Activated effector memory CD4-positive, alpha-beta T cell treated with anti-CD3 and anti-CD28 coated beads, Interleukin-2, amount 50 U/mL, for 16 hours (primary cell): ENCODE results near the gene CLCNKA.
A peak's percentile ranks its signal among the peaks of the same experiment; 100 is the strongest.

Source experiments
- DNase-seq: peaks from one replicate; pipeline ENCODE4 v3.0.0-alpha.2; 2020

CLCNKA gene

DNA sequence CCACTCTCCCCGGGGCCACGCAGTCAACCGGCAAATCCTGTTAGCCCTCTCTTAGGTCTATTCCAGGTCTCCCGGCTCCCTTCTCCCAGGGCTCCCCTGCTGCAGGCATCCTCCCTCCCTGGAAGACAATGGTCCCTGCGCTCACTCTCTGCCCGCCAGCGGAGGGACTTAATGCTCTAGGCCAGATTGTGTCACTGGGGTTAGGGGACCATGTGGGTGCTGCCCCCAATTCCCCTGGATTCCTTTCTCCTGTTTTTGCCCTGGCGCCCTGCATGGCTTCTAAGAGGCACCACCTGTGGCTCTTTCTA, 43.4 kb downstream of the CLCNKA start:
- DNase-seq: no peak

DNA sequence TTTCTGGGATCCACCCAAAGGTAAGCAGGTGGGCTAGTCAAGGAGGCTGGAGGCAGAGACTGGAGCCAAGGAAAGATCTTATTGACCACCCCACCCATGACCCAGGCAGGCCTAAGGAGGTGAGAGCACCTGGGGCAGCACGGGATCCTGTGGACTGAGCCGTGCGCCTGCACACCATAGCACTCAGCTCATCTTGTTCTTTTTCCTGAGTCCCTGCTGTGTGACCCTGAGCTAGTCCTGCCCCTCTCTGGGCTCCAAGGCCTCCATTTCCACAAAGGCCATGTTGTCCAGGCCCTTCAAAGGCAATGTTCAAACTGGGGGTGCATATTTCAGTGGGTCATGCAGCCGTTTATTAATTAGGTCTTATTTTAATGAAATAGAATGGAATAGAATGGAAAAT, 44.4 kb downstream of the CLCNKA start:
- no peak for DNase-seq

DNA sequence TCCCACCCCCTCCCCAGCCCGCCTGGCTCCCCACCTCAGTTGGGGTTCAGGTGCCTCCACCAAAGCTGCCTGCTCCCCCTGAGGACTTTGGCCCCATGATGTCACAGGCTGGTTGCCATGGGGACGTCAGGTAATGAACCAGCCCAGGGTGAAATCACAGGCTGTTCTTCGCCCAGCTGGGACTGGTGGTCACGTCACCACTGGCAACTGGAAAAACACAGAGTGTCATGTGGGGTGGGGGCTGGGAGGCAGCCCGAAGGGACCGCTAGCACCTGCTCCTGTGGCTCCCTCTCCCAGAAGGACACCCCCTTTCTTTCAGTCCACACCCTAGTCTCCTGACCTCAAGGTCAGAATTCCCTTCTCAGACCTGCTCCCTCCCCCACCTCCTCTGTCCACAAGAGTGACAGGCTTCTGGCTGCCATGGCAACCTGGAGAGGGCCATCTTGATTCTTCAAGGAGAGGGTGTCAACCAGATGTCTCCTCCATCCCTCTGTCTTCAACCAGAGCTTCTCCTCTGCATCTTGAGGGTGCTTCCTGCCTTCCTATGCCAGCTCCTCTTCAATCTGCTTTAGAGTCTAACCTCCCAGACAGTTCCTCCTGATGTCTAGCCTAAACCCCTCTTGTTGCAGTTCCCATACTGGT, 45.4 kb downstream of the CLCNKA start:
- no peak for DNase-seq

DNA sequence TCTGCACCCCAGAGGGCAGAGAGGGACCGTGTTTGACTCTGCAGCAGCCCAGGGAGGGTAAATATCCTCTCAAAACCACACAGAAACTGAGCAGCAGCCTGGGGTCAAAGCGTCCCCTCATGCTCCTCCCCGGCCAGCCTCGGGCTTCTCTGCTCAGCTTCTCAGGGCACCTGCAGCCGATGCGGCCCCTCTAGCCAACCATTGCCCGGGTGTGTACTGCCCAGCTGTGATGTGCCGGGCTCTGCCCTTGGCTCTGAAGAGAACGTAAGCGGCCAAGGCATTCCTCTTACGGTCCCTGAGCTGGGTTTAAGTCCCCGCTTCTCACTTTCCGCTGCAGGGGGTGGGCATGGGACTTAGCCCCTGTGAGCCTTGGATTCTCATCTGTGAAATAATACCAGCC, 46.1 kb downstream of the CLCNKA start:
- no peak for DNase-seq

DNA sequence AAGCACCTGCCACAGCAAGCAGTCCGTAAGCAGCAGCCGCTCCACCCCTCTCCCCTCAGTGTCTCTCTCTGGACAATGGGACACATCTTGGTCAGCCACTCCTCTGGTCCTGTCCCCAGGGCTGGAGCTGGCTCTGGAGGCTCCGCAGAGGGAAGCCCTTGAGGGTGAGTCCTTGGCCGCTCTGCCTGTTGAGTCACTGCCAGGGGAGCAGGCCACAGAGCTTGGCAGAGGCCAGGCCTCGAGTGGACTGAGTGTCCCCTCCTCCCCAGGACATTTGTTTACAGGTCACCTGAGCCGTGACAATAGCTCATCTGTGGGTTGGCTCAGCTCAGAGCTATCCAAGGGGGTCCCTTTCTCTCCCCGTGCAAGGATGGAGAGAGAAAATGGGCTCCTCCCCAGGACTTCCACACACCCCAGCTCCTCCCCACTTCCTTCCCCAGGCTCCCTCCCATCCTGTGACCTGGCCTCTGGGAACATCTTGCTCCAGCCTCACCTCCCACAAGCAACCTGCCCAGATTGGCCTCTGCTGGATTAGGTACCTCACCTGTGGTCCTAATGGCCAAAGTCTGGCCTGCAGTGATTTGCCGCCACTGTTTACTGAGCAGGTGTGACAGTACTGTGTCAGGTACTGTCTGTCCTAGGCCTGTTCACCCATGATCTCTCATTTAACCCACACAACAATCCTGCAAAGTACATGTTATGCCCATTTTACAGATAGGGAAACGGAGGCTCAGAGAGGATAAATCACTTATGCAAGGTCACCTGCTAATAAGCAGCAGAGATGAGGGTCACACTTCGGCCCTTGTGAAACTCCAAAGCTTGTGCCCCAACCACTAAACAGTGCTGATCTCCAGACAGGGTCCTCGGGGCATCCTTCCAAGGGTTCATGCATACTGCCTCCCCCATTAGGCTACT, 46.8 kb downstream of the CLCNKA start:
- no peak for DNase-seq

DNA sequence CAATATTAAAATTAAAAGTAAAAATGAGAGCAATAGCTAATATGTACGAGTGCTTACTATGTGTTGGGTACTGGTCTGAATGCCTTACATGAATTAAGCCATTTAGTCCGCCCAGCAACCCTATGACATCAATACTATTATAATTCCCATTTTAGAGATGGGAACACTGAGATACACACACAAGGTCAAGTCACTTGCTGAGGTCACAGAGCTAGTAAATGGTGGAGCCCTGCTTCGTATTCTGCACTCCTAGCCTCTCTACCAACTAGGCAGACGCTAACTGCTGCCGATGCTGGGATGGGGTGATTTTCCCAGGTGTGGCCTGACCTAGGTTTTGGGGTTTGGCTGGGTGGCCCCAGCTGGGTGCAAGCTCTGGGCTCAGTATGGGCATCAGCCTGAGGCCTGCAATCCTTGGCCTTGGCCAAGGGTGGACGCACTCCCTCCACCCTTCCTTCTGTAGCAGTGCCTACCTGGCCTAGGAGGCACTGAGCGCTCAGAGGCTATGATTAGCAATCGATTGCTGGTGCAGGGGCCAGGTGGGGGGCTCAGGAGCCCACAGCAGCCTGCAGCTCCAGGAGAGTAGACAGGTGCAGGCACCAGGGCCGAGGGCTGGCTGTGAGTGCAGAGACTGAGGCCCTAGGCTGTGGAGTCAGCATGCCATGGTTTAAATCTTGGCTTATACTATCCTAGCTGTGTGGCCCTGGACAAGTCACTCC, 49.0 kb downstream of the CLCNKA start:
- DNase-seq: no peak

DNA sequence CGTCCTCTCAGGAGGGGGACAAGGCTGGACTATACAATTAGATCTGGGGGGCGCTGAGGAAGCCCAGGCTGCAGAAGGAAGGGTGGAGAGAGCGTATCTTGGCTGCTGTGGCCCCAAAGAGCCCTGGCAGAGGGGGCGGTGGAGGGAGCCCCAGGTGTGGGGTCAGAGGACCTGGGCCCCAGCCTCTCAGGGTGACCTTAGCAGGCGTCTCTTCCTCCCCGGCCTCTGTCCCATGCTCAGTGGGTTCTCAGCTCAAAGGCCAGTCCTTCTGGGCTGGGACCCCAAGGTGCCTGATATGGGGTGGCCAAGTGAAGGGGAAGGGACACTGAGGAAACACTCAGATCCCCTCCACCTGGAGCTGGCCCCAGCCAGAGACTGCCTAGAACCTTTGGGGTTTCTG, 49.8 kb downstream of the CLCNKA start:
- DNase-seq: no peak

DNA sequence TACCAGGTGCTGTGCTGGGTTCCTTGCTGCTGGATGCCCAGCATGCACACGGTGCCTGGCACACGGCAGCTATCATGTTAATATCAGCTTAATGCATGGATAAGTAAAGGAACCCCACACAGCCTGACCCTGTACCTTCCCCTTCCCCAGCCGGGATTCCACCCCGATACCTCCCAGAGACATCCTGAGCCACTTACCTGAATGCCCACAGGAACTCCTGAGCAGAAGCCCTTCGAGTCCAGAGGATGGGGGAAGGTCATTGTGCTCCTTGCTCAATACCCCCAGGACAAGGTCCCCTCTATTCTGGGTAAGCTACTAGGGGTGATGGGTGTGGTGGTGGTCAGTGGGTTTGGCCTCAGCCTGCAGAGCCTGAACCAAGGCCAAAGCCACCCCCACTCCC, 50.3 kb downstream of the CLCNKA start:
- no peak for DNase-seq

DNA sequence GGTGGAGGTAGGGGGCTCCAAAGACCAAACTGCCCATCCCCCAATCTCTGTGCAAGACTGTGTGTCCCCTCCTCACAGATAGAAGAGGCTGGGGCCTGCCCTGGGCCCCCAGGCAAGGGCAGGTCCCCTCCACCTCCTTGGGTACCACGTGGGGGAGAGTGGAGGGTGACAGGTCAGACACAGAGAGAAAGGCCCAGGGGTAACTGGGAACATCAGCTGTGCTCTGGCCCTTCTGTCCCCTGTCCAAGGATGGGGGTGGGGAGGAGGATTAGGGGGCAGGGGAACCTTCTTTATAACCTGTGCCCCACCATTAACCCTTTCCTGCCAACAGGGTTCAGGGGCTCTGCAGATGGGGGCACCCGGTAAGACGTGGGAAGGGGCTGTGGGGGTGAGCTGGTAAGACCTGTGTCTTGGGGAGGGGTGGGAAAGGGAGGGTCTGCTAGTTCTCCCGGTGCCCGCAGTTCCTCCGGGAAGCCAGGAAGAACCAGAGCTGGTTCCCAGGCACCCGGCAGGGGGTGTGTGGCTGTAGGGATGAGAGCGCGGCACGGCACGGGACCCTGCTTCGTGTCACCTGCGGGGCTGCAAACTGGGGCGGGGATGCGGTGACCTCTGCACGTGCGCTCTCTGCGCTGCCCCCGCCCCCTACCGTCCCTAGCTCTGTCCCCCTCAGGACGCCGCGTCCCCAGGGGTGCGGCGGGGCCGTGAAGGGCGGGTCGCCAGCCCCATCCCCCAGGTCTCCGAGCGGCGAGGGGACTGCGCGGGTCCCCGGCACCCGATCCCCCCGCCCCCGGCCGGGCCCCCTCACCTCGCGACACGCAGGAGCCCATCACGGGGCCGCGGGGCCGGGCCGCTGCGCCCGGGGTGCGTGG, 51.0 kb downstream of the CLCNKA start:
- DNase-seq: no peak

DNA sequence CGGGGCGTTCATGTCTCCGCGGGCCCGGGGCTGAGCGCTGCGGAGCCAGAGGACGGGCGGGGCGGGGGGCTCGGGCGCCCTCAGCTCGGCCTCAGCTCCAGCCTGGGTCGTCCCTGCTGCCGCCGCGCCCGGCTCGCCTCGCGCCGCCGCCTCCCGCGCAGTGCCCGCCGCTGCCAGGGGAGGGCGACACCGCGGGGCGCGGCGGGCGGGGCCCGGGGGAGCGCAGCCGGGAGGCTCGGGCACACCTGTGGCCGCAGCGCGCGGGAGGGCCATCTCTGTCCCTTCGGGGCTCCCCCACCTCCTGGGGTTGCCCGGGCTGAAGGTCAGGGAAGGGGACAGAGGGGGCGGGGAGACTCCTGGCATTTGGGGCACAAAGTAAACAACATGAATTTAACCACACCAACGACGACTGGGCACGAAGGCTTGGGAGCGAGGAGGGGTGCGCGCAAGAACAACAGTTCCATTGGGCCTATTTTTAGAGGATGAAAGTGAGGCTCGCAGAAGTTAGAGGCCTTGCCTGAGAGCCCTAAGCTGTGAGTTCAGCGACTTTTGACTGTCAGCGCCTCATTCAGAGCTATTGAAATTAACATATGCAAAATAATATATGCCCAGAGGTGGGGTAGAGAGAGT, 51.8 kb downstream of the CLCNKA start, which contains the start of gene FAM131C:
FAM131C (minus strand) TSS at position 162 of the 630 bp plus-strand sequence. CDS start 209 bp downstream, outside the sequence.
- peak; percentile 80 for DNase-seq

DNA sequence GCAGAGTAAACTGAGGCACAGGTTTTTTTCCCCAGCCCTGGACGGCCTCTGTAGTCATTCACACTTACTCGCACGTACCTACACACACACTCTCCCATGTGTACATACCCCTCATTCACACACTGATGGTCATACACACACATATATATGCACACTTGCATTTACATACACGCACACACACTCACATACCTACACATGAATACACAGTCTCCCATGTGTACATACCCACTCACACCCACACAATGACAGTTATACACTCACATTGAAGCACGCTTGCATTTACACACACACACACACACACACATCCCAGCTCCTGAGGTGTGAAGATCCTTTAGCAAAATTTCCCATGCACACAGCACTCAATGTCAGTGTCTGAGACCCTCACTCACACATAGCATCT, 52.4 kb downstream of the CLCNKA start:
- DNase-seq: no peak

DNA sequence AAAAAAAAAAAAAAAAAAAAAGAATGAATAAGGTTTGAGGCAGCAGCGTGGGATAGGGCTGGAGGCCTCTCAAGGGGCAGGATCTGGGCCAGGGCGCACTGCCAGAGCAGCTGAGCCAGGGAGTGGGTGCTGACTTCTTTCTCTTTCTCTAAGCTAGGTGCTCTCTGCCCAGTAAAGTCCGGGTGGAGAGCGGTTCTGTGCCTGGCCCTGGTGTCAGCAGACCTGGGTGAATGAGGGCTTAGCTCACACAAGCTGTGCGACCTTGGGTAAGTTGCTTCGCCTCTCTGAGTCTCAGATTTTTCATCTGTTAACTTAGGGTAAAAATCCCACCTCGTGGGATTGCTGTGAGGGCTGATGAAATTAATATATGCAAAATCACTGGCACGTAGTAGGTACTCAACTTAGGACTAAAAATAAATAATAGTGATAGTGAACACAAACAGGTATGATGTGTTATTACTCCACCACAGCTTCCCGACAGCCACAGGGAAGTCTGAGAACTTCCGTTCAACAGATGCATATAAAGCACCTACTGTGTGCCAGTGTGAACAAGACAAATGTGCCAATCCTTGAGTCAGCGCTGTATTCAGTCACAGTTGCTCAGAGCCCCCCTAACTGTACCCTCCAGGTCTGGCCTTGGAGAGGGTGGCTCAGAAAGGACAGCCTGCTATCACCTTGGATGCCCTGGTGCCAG, 53.6 kb downstream of the CLCNKA start:
- no peak for DNase-seq

DNA sequence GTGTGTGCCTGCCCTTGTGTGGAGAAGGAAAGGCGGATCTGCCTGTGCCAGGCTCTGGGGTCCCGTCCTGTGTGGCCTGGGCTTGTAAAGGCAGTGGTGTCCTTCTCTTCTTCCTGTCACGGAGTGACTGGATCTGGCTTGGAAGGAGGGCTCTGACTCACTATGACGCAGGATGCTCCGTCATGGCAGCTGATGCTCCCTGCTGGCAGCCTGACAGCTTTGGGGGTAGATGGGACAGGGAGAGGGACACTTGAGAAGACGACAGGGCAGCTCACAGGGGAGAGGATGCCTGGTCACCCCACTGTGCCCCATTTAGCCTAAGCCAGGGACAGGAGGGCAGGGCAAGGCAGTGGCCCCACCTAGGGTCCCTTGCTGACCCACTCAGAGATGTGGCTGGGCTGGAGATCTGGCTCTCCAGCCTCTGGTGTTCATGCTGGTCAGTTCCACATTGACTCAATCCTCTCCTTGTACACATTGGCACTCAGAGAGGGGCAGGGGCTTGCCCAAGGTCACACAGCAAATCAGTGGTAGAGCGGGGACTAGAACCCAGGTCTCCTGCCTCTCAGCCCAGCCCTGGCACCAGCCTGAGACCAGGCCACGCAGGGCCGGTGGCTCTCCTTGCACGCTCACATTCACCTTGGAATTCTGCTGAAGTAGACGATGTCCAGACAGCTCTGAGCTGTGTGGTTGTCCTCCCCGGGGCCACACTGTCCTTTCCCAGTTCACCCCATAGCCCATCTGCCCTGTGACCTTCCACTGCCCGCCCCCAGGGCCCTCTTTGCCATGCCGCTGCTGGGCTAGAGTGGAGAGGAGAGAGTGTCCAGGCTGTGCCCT, 54.4 kb downstream of the CLCNKA start:
- DNase-seq: no peak

DNA sequence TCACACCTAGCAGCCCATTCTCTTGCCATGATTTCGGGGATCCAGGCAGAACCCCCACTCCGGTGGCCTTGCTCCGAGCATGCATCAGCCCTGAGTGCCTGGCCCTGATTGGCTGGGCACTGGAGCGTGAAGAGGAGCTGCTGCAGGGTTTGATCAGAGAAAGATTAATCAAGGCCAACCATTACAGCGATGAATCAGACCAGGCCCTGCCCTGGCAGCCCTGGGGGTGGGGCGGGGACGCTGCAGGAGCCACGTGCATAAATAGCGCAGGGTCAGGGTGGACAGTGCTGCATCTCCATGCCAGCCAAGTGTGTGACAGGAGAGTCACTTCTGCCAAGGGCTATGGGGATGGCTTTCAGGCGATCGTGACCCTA, 55.0 kb downstream of the CLCNKA start:
- DNase-seq: no peak

DNA sequence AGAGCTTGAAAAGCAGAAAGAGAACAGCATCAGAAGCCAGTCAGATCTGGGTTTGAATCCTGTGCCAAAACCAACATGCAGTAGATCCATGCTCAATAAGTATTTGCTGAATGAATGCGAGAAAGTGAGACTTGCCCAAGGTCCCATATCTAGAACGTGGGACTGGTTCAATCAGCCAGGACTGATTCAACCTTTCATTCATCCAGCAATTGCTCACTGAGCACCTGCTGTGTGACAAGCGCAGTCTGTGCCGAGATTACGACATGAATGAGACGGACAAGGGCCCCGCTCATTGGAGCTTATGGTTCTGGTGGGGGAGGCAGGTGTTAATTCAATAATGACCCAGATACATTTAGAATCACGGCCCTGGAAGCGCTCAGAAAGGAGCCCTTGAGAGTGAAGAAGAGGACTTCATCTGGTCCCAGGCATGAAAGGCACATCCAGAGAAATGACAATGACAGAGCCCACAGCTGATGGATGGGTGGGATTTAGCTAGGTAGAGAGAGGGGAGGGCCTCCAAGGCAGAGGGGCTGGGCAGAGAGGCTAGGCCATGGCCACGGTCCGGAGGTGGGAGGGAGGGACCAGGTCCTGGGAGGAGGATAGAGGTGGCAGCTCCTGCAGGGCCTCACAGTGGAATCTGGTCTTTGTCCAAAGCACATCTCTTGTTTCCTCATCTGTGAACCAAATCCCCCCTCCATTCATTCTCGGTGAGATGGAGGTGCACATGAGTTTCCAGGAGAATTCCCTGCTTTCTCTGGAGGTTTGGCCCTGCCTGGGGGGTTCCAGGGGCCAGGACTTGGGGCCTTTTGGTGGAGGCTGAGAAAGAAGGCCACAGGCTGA, 55.8 kb downstream of the CLCNKA start:
- no peak for DNase-seq

DNA sequence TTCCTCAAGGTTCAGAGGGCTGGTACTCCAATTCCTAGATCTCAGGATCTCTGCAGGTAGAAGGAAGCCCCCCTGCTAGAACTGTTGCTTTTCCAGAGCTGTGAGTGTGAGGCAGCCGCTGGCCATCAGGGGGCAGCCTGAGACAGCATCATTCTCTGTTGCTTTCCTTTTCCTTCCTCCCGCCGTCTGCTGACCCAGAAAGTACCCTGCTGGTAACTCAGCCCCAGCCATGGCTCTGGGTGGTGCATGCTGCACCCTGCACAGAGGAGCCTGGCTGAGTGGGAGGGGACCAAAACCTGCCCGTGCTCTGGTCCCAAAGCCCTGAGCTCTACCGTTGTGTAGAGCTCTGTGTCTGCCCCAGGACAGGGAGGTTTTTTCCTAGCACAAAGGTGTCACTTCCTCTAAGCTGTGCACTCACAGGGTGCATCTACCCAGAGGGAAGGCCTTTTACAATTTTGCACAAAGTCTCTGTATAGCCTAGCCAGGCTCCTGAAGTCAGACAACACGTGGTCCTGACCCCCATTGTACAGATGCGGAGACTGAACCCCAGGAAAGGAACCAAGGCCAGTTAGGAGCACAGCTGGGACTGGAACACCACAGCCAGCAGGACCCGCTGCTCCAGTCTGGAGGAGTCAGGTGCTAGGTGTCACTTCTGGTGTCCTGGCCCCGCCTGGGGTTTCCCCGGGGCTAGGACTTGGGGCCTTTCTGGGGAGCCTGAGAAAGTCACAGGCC, 57.3 kb downstream of the CLCNKA start:
- peak; percentile 88 for DNase-seq

DNA sequence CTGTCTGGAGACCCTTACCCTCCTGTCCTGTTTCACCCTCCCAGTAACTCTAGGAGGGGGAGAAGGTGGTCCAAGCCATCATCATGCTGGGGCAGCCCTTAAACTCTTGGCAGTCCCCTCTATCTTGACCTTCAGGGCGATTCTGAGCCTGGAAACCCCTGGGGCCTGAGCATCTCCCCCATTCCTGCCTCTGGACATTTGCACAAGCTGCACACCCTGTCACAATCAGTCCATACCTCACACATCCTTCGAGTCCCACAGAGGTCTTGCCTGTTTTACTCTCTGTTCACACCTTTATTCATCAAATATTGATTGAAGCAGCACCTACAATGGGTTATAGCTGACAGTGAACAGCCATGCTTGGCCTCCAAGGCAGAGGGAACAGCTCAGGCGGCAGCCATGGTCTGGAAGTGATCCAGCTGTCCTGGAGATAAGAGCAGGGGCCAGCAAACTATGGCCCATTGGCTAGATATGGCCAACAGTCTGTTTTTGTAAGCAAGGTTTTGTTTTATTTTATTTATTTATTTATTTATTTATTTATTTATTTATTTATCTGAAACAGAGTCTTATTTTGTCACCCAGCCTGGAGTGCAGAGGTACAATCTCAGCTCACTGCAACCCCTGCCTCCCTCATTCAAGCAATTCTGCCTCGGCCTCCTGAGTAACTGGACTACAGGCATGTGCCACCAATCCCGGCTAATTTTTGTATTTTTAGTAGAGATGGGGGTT, 58.8 kb downstream of the CLCNKA start:
- no peak for DNase-seq

DNA sequence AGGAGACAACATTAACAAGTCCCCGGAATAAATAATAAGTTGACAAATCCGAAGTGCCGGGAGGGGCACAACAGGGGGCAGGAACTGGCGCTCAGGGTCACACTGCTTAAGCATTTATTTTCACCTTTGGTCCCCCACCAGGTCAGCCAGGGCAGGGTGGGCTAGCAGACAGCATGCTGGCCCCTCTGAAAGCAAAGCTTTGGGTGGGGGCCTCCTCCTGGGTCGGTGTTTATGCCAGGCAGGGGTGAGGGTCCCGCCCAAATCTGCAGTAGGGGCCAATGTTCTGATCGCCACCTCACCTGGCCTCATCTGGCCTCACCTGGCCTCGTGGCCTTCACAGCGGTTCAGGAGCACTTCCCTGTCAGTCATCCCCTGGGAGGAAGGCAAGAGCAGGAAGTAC, 59.8 kb downstream of the CLCNKA start:
- DNase-seq: no peak
